Measurements from ENCODE around the gene NOP14. TPM values are rescaled to one million over a fixed set of nuclear protein-coding genes. Genes with fewer than 3 reads are reported as not detected.

The NOP14 gene
- total and polyA plus RNA-seq, 2 of the 8 experiments (the other 6 are each of a cell fraction or from before 2014, with no cell fraction given): 8.6 to 45.3 TPM

DNA sequence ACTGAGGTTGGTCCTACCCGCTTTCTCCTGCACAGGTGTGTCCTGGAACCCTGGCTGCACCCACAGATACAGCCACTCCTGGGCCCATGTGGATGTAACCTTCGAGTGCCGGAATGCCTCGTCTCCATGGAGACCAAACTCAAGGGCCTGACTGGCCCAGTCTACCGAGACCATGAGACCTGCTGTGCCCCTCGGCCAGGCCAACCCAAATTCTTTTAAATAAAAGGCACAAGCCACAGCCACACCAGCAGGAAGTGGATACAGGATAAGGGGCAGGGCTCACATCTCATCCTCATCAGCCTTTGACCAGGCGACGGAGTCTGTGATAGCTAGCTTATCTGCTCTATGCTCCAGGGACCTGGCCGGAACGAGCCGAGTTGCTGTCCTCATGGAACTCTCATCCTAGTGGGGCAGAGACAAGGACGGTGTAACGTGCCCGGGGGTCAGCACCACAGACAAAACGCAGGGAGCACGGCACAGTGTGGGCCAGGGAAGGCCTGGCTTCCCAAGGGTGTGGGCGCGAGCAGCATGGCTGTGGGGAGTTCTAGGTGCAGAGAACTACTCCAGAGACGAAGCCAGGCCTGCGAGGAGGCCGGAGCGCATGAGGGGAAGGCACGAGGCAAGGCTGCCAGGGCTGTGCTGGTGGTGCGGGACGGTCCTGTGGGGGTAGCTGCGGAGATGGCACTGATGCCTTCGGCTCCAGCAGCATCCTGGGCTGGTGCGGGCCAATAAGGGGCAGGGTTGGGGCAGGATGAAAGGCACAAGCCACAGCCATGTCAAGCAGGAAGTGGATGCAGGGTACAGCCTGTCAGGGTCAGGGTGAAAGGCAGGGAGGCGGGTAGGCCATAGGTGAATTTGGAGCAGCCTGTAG, 22.7 kb downstream of the NOP14 start (continued):
- TF ChIP-seq, protein P1, sequence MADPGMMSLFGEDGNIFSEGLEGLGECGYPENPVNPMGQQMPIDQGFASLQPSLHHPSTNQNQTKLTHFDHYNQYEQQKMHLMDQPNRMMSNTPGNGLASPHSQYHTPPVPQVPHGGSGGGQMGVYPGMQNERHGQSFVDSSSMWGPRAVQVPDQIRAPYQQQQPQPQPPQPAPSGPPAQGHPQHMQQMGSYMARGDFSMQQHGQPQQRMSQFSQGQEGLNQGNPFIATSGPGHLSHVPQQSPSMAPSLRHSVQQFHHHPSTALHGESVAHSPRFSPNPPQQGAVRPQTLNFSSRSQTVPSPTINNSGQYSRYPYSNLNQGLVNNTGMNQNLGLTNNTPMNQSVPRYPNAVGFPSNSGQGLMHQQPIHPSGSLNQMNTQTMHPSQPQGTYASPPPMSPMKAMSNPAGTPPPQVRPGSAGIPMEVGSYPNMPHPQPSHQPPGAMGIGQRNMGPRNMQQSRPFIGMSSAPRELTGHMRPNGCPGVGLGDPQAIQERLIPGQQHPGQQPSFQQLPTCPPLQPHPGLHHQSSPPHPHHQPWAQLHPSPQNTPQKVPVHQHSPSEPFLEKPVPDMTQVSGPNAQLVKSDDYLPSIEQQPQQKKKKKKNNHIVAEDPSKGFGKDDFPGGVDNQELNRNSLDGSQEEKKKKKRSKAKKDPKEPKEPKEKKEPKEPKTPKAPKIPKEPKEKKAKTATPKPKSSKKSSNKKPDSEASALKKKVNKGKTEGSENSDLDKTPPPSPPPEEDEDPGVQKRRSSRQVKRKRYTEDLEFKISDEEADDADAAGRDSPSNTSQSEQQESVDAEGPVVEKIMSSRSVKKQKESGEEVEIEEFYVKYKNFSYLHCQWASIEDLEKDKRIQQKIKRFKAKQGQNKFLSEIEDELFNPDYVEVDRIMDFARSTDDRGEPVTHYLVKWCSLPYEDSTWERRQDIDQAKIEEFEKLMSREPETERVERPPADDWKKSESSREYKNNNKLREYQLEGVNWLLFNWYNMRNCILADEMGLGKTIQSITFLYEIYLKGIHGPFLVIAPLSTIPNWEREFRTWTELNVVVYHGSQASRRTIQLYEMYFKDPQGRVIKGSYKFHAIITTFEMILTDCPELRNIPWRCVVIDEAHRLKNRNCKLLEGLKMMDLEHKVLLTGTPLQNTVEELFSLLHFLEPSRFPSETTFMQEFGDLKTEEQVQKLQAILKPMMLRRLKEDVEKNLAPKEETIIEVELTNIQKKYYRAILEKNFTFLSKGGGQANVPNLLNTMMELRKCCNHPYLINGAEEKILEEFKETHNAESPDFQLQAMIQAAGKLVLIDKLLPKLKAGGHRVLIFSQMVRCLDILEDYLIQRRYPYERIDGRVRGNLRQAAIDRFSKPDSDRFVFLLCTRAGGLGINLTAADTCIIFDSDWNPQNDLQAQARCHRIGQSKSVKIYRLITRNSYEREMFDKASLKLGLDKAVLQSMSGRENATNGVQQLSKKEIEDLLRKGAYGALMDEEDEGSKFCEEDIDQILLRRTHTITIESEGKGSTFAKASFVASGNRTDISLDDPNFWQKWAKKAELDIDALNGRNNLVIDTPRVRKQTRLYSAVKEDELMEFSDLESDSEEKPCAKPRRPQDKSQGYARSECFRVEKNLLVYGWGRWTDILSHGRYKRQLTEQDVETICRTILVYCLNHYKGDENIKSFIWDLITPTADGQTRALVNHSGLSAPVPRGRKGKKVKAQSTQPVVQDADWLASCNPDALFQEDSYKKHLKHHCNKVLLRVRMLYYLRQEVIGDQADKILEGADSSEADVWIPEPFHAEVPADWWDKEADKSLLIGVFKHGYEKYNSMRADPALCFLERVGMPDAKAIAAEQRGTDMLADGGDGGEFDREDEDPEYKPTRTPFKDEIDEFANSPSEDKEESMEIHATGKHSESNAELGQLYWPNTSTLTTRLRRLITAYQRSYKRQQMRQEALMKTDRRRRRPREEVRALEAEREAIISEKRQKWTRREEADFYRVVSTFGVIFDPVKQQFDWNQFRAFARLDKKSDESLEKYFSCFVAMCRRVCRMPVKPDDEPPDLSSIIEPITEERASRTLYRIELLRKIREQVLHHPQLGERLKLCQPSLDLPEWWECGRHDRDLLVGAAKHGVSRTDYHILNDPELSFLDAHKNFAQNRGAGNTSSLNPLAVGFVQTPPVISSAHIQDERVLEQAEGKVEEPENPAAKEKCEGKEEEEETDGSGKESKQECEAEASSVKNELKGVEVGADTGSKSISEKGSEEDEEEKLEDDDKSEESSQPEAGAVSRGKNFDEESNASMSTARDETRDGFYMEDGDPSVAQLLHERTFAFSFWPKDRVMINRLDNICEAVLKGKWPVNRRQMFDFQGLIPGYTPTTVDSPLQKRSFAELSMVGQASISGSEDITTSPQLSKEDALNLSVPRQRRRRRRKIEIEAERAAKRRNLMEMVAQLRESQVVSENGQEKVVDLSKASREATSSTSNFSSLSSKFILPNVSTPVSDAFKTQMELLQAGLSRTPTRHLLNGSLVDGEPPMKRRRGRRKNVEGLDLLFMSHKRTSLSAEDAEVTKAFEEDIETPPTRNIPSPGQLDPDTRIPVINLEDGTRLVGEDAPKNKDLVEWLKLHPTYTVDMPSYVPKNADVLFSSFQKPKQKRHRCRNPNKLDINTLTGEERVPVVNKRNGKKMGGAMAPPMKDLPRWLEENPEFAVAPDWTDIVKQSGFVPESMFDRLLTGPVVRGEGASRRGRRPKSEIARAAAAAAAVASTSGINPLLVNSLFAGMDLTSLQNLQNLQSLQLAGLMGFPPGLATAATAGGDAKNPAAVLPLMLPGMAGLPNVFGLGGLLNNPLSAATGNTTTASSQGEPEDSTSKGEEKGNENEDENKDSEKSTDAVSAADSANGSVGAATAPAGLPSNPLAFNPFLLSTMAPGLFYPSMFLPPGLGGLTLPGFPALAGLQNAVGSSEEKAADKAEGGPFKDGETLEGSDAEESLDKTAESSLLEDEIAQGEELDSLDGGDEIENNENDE (IDR thresholded peaks at IDR 0.05; ENCODE audit: insufficient replicate concordance, low read length): no peak
